ENCODE results near the gene CYB5D1. TPM values are rescaled to one million over a fixed set of nuclear protein-coding genes. Genes with fewer than 3 reads are reported as not detected.

CYB5D1 gene
- total RNA-seq, 4 donors from 2014 or later, result 3.1 to 17.6 (median 16.2) TPM

GRCh38 chr17:7851438-7852261 lies 6.2 kb upstream of the CYB5D1 start:
- H3K9me3 ChIP-seq, result no peaks in the 10 kb centered on the region

GRCh38 chr17:7852262-7852670 lies 5.5 kb upstream of the CYB5D1 start:
- H3K4me1 ChIP-seq, result no peaks in the 10 kb centered on the region
- H3K36me3 ChIP-seq, result no peaks in the 10 kb centered on the region
- TF ChIP-seq CTCF (IDR thresholded peaks at IDR 0.05) (no peak), POLR2A (IDR thresholded peaks at IDR 0.05) (no peak)
- no peak overlapping the region for H3K4me3 ChIP-seq
- H3K27ac ChIP-seq, result peak overlapping the region; percentile 2 to 25
- peak in 1 of 2 donors; percentile 45 for DNase-seq
- H3K9me3 ChIP-seq, result no peaks in the 10 kb centered on the region
- H3K27me3 ChIP-seq, result no peaks in the 10 kb centered on the region
- intact Hi-C loops (cut with DNase I; ENCODE audit: low total_unique reads), result no loop called here

More at GRCh38 chr17:7851438-7852261, 6.2 kb upstream of the CYB5D1 start:
- Histone ChIP-seq H3K36me3 (no peaks in the 10 kb centered on the region), H3K4me3 (no peak overlapping the region), H3K27ac (peak overlapping the region; percentile 2 to 25), H3K4me1 (no peaks in the 10 kb centered on the region), H3K27me3 (no peaks in the 10 kb centered on the region)
- intact Hi-C loops (cut with DNase I; ENCODE audit: low total_unique reads), result no loop called here
- DNase-seq, result peak; percentile 88 to 91
- TF ChIP-seq CTCF (IDR thresholded peaks at IDR 0.05), result peak; percentile 97 to 100 (median 99)
- peak in 1 of 2 donors; percentile 30 for TF ChIP-seq POLR2A (IDR thresholded peaks at IDR 0.05)

GRCh38 chr17:7852919-7853690 lies 4.7 kb upstream of the CYB5D1 start:
- Histone ChIP-seq H3K4me3 (no peak overlapping the region), H3K27me3 (no peaks in the 10 kb centered on the region), H3K9me3 (no peaks in the 10 kb centered on the region), H3K27ac (no peak overlapping the region), H3K36me3 (no peaks in the 10 kb centered on the region), H3K4me1 (peaks cover 0 to under 1% of the 10 kb centered on the region in 2 donors)
- no peak for TF ChIP-seq POLR2A (IDR thresholded peaks at IDR 0.05)
- no peak for TF ChIP-seq CTCF (IDR thresholded peaks at IDR 0.05)
- intact Hi-C loops (cut with DNase I; ENCODE audit: low total_unique reads), result no loop called here
- peak; percentile 26 for DNase-seq

- TF ChIP-seq POLR2A (IDR thresholded peaks at IDR 0.05), result no peak
- TF ChIP-seq CTCF (IDR thresholded peaks at IDR 0.05), result no peak
- Histone ChIP-seq H3K36me3 (no peaks in the 10 kb centered on the region), H3K4me1 (peaks cover 0 to 6% of the 10 kb centered on the region in 2 donors), H3K4me3 (no peak overlapping the region), H3K27ac (no peak overlapping the region), H3K27me3 (no peaks in the 10 kb centered on the region), H3K9me3 (no peaks in the 10 kb centered on the region)
- DNase-seq, result peak in 1 of 2 donors; percentile 29
- intact Hi-C loops (cut with DNase I; ENCODE audit: low total_unique reads), result no loop called here
These were observed 4.1 kb upstream of the CYB5D1 start for GRCh38 chr17:7853691-7854038.
